A549 (cell line): ENCODE data around the gene ALKBH7.

Source experiments
- MYC ChIP-seq: IDR thresholded peaks from 2 replicates; pipeline ENCODE4 v1.6.1; 2012; ENCODE audit warnings: mild to moderate bottlenecking, inconsistent platforms, low read length, improper control_type of control experiment, borderline replicate concordance
- RARB ChIP-seq: fragments of 250-450 bp; sonication (Bioruptor Pico); IDR thresholded peaks from 2 replicates; pipeline ENCODE4 v1.8.0; 2021; ENCODE audit warnings: mild to moderate bottlenecking, moderate library complexity
- TF ChIP-seq, protein P1 (sequence below): fragments of 450-650 bp; IDR thresholded peaks from 2 replicates; pipeline ENCODE4 v1.6.1; 2014; ENCODE audit warnings: antibody characterized with exemption
- TF ChIP-seq, protein P2 (sequence below): fragments of >200 bp; sonication (Bioruptor Twin); formaldehyde crosslinking; IDR thresholded peaks from 3 replicates; pipeline ENCODE4 v1.5.1; 2016

DNA sequence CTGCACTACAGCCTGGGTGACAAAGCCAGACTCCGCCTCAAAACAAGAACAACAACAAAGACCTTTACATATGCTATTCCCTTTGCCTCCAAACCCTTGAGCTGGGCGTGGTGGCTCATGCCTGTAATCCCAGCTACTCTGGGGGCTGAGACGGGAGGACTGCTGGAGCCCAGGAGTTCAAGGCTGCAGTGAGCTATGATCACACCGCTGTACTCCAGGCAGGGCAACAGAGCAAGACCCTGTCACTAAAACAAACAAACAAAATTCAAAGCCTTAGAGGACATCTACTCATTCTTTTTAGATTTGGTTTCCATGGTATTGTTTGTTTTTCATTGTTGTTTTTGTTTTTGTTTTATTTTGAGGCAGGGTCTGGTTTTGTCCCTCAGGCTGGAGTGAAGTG, 47.0 kb upstream of the ALKBH7 start:
- TF ChIP-seq, protein P1, sequence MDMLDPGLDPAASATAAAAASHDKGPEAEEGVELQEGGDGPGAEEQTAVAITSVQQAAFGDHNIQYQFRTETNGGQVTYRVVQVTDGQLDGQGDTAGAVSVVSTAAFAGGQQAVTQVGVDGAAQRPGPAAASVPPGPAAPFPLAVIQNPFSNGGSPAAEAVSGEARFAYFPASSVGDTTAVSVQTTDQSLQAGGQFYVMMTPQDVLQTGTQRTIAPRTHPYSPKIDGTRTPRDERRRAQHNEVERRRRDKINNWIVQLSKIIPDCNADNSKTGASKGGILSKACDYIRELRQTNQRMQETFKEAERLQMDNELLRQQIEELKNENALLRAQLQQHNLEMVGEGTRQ, result no peak
- TF ChIP-seq, protein P2, sequence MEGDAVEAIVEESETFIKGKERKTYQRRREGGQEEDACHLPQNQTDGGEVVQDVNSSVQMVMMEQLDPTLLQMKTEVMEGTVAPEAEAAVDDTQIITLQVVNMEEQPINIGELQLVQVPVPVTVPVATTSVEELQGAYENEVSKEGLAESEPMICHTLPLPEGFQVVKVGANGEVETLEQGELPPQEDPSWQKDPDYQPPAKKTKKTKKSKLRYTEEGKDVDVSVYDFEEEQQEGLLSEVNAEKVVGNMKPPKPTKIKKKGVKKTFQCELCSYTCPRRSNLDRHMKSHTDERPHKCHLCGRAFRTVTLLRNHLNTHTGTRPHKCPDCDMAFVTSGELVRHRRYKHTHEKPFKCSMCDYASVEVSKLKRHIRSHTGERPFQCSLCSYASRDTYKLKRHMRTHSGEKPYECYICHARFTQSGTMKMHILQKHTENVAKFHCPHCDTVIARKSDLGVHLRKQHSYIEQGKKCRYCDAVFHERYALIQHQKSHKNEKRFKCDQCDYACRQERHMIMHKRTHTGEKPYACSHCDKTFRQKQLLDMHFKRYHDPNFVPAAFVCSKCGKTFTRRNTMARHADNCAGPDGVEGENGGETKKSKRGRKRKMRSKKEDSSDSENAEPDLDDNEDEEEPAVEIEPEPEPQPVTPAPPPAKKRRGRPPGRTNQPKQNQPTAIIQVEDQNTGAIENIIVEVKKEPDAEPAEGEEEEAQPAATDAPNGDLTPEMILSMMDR, result no peak
- TF ChIP-seq RARB, result no peak
- TF ChIP-seq MYC, result no peak
